HepG2 (cell line): ENCODE data around the gene IL17RB. TPM values are rescaled to one million over a fixed set of nuclear protein-coding genes. Genes with fewer than 3 reads are reported as not detected.

Experiments used
- ATAC-seq: fragments of 200-7000 bp; cut with Tn5 transposase; 3 replicates; pipeline ENCODE4 v1.9.1; 2020; ENCODE audit warnings: mild to moderate bottlenecking, moderate library complexity
- BruUV-seq: library from RNA; stranded (reverse); fragments of 400-500 nt; replicated peaks from 2 replicates; lab custom pipeline; 2021; lab: Mats Ljungman, UMichigan
- CTCF ChIA-PET: fragments of 300-600 bp; formaldehyde crosslinking; extraction: SDS; loops from one replicate; lab custom pipeline; 2021; ENCODE audit warnings: low total read pairs, inconsistent platforms, low intra/inter-chr PET ratio; lab: Yijun Ruan, JAX
- POLR2A ChIA-PET: fragments of 350-600 bp; sonication (Branson Sonifier 250); formaldehyde crosslinking; loops from one replicate; lab custom pipeline; 2020; ENCODE audit warnings: antibody characterized with exemption, inconsistent platforms; lab: Yijun Ruan, JAX
- DNase-seq: peaks from one replicate; pipeline ENCODE4 v3.0.0-alpha.2; 2015; ENCODE audit warnings: low spot score
- FAIRE-seq: peaks from 3 replicates; lab custom pipeline; 2011; peaks lifted over from hg19 to GRCh38; lab: Jason Lieb, UNC
- H2AFZ ChIP-seq: one replicate; pipeline ENCODE4 v1.6.1; 2011; ENCODE audit warnings: low read length, inconsistent platforms
- H3K27ac ChIP-seq: fragments of 300-600 bp; 3 replicates; pipeline ENCODE4 v1.8.0; 2011; ENCODE audit warnings: mixed run types, mild to moderate bottlenecking, mixed read lengths, low read length, inconsistent platforms; ENCODE audit not compliant: insufficient read depth; ENCODE audit errors: extremely low read length
- H3K27me3 ChIP-seq, 2 experiments: fragments of 200-600 bp in 1 of 2; 2 replicates in 1 of 2; 3 replicates in 1 of 2; pipeline versions ENCODE4 v1.6.0 to v1.8.0; 2011; ENCODE audit warnings: low read length in 2 of 2, mild to moderate bottlenecking in 2 of 2, moderate library complexity in 2 of 2, inconsistent platforms in 1 of 2; ENCODE audit not compliant: insufficient read depth in 2 of 2, control insufficient read depth in 1 of 2
- H3K36me3 ChIP-seq, 2 experiments: fragments of 200-600 bp in 1 of 2; replicated peaks in 1 of 2; 2 replicates in 1 of 2; 3 replicates in 1 of 2; pipeline versions ENCODE4 v1.5.1 to v1.8.0; 2011; ENCODE audit warnings: low read length in 2 of 2, inconsistent platforms in 1 of 2; ENCODE audit not compliant: insufficient read depth in 2 of 2, control insufficient read depth in 1 of 2
- H3K4me1 ChIP-seq: 2 replicates; pipeline ENCODE4 v1.5.1; 2012; ENCODE audit warnings: low read length, inconsistent platforms; ENCODE audit not compliant: insufficient read depth
- H3K4me2 ChIP-seq: 2 replicates; pipeline ENCODE4 v1.6.0; 2011; ENCODE audit warnings: low read depth, low read length, inconsistent platforms
- H3K4me3 ChIP-seq, 3 experiments: fragments of 200-600 bp in 1 of 3; sonication (generic), shearing (Covaris generic) in 1 of 3; replicated peaks in 1 of 3; 2 replicates each; pipeline ENCODE4 v1.5.1; 2011 to 2016; ENCODE audit warnings: low read length in 3 of 3, inconsistent platforms in 2 of 3, low read depth in 2 of 3, mild to moderate bottlenecking in 2 of 3, control low read depth in 1 of 3, mixed read lengths in 1 of 3; ENCODE audit not compliant: insufficient read depth in 1 of 3
- H3K79me2 ChIP-seq: one replicate; pipeline ENCODE4 v1.6.1; 2011; ENCODE audit warnings: low read length, inconsistent platforms; ENCODE audit not compliant: insufficient read depth
- H3K9ac ChIP-seq: 2 replicates; pipeline ENCODE4 v1.6.0; 2011; ENCODE audit warnings: mild to moderate bottlenecking, low read depth, low read length, inconsistent platforms; ENCODE audit not compliant: insufficient read depth
- H3K9me3 ChIP-seq: 2 replicates; pipeline ENCODE4 v1.5.1; 2012; ENCODE audit warnings: mild to moderate bottlenecking, low read length
- H4K20me1 ChIP-seq: 2 replicates; pipeline ENCODE4 v1.6.0; 2011; ENCODE audit warnings: inconsistent platforms, mild to moderate bottlenecking, low read length, moderate library complexity; ENCODE audit not compliant: insufficient read depth
- AGO2 ChIP-seq: fragments of 200-400 bp; formaldehyde crosslinking; optimal IDR thresholded peaks from 2 replicates; pipeline ENCODE3; 2017; ENCODE audit warnings: mild to moderate bottlenecking, low read depth, low read length, moderate library complexity
- CCAR2 ChIP-seq: fragments of 200-400 bp; formaldehyde crosslinking; optimal IDR thresholded peaks from 2 replicates; pipeline ENCODE3; 2018; ENCODE audit warnings: low read depth, mild to moderate bottlenecking, low read length, moderate library complexity
- GATAD1 ChIP-seq: IDR thresholded peaks from 2 replicates; pipeline ENCODE4 v1.6.1; 2016; ENCODE audit warnings: missing genetic modification reagents, missing compliant biosample characterization
- POLR2A ChIP-seq, 2 experiments: IDR thresholded peaks; 2 replicates each; pipeline ENCODE4 v1.6.1; 2011; ENCODE audit warnings: low read depth in 2 of 2, low read length in 2 of 2, mild to moderate bottlenecking in 1 of 2, moderate library complexity in 1 of 2; ENCODE audit not compliant: insufficient read depth in 1 of 2
- RAD51 ChIP-seq: fragments of 450-650 bp; IDR thresholded peaks from 2 replicates; pipeline ENCODE4 v1.6.1; 2016; ENCODE audit warnings: borderline replicate concordance
- RBM22 ChIP-seq: fragments of 200-400 bp; formaldehyde crosslinking; optimal IDR thresholded peaks from 2 replicates; pipeline ENCODE3; 2017; ENCODE audit warnings: mild to moderate bottlenecking, low read length, moderate library complexity
- TFAP4 ChIP-seq: sonication (generic); IDR thresholded peaks from 2 replicates; pipeline ENCODE4 v1.6.1; 2016; ENCODE audit warnings: low read depth, borderline replicate concordance
- ZBTB2 ChIP-seq: sonication (generic); formaldehyde crosslinking; IDR thresholded peaks from 2 replicates; pipeline ENCODE4 v1.8.0; 2022; ENCODE audit warnings: low read depth, missing genetic modification reagents
- ZBTB25 ChIP-seq: IDR thresholded peaks from 2 replicates; pipeline ENCODE4 v1.6.1; 2018; ENCODE audit warnings: missing genetic modification reagents
- ZNF281 ChIP-seq: sonication (generic); formaldehyde crosslinking; IDR thresholded peaks from 2 replicates; pipeline ENCODE4 v1.4.0; 2020; ENCODE audit warnings: missing genetic modification reagents, borderline replicate concordance
- ZNF879 ChIP-seq: sonication (generic); formaldehyde crosslinking; IDR thresholded peaks from 2 replicates; pipeline ENCODE4 v1.8.1; 2023; ENCODE audit warnings: missing genetic modification reagents
- WGBS: methylation state at CpG from one replicate; pipeline ENCODE4 v1.1.6; 2017; ENCODE audit warnings: low lambda C conversion rate; 5-methylcytosine and 5-hydroxymethylcytosine counted together
- in situ Hi-C: cut with HindIII; loops from 2 replicates; pipeline ENCODE4 v1.10.0; 2017; ENCODE audit warnings: low pct_unique_long_range_greater_than_20kb; ENCODE audit not compliant: extremely low pct_ligation_motif_present
- intact Hi-C: fragments of 100-400 bp; cut with micrococcal nuclease; formaldehyde crosslinking; loops from one replicate; pipeline ENCODE4 v1.10.0; 2022; ENCODE audit not compliant: unreplicated experiment
- polyA plus RNA-seq, 8 experiments: library from polyadenylated mRNA; depleted of rRNA in 3 of 8; stranded (reverse) in 7 of 8; unstranded in 1 of 8; fragments of >200 nt; fragmentation: Illumina TruSeq in 4 of 8; extraction: Trizol in 4 of 8; gene quantifications; 2 replicates each; pipeline versions ENCODE4 v1.2.1 to v1.2.3, GENCODE V29; 2011 to 2016; ENCODE audit warnings: low read depth in 4 of 8, missing spikeins in 1 of 8, mixed read lengths in 1 of 8; ENCODE audit not compliant: insufficient read depth in 1 of 8
- total RNA-seq, 5 experiments: library from RNA; depleted of rRNA; stranded (reverse); fragments of >200 nt; fragmentation: Illumina TruSeq; extraction: Trizol; gene quantifications; 2 replicates each; pipeline ENCODE4 v1.2.3, GENCODE V29; 2016; ENCODE audit warnings: low read depth in 1 of 5

Gene IL17RB
- total and polyA plus RNA-seq, 2 of the 13 experiments (the other 11 are each of a cell fraction or from before 2014, with no cell fraction given) = 130 to 190 TPM

GRCh38 chr3:53822331-53822741 lies 24.0 kb upstream of the IL17RB start:
- Histone ChIP-seq H3K36me3 (peaks cover 54 to 98% of the 10 kb centered on the region in 2 experiments), H3K4me1 (peaks cover 78% of the 10 kb centered on the region), H3K9me3 (no peaks in the 10 kb centered on the region), H3K4me3 (no peak overlapping the region), H4K20me1 (peaks cover 49% of the 10 kb centered on the region), H3K27me3 (no peaks in the 10 kb centered on the region), H3K9ac (no peak overlapping the region), H3K27ac (no peak overlapping the region), H3K79me2 (peaks cover 34% of the 10 kb centered on the region), H3K4me2 (no peak overlapping the region), H2AFZ (no peak overlapping the region)
- ATAC-seq (no peak), FAIRE-seq (no peak), DNase-seq (no peak)
- POLR2A ChIA-PET = interaction anchor here (12.1 kb wide), 1 partner anchor 21 kb away, joined by 156 read pairs; the partner anchor contains the start of gene CHDH
- intact Hi-C loops (no loop called here), in situ Hi-C loops (no loop called here)
- CTCF ChIA-PET = no interaction called here
- TF ChIP-seq ZNF281 (CRISPR knock-in tag) (no peak), ZBTB25 (CRISPR knock-in tag) (no peak), ZNF879 (CRISPR knock-in tag) (no peak), AGO2 (peak; percentile 86), TFAP4 (no peak), RBM22 (peak; percentile 83), CCAR2 (no peak), POLR2A (IDR thresholded peaks at IDR 0.05; ENCODE audit: insufficient read depth in 1 of 2, low read depth in 2 of 2, low read length in 2 of 2) (0 out of 4 replicates have a peak, but pooled peaks of 1 of the 2 experiments have one; percentile 19), ZBTB2 (CRISPR knock-in tag) (no peak), GATAD1 (CRISPR knock-in tag) (no peak), RAD51 (no peak)
- 96% methylated on average over 13 of the region's 14 CpGs for WGBS
- BruUV-seq = no TSS peak
